Measurements from ENCODE around the gene RNF224.

DNA sequence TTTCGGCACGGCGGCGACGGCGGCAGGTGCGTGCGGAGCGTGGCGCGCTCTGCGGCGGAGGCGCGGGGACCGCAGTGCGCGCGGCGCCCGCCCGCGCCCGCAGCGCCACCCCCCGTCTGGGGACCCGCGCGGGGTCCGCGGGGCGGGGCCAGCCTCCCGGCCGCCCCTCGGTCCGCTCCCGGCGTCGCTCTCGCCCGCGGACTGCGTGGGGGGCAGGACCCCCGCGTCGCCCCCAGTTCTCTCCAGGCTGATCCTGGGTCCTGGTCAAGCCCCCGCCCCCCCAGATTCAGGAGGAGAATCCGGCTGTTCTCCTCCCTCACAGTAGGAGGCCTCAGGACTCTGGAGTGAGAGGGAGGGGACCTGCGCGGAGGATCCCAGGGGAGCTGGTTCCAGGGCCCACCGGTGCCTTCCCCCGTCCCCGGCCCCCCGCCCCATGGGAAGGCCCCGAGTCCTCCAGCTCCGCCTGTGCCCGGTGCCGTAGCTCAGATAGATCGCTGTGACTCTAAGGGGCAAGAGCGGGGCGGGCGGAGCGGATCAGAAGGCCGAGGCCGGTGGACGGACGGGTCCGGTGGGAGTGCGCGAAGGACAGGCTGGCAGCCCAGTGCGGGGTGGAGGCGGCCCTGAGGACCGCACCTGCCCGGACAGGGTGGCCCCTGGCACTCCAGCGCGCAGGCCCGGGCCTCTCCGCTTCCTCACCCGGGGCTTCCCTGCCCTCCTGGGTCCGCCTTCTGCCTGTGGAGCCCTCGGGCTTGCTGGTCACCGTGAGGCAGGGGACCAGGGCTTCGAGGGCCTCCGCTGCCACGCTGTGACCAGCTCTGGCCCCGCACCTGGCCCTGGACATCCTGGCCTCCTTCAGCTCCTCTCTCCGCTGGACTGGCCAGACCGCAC is 4.9 kb upstream of the RNF224 start, which contains the start of gene RNF208:
- TF ChIP-seq, protein P1, sequence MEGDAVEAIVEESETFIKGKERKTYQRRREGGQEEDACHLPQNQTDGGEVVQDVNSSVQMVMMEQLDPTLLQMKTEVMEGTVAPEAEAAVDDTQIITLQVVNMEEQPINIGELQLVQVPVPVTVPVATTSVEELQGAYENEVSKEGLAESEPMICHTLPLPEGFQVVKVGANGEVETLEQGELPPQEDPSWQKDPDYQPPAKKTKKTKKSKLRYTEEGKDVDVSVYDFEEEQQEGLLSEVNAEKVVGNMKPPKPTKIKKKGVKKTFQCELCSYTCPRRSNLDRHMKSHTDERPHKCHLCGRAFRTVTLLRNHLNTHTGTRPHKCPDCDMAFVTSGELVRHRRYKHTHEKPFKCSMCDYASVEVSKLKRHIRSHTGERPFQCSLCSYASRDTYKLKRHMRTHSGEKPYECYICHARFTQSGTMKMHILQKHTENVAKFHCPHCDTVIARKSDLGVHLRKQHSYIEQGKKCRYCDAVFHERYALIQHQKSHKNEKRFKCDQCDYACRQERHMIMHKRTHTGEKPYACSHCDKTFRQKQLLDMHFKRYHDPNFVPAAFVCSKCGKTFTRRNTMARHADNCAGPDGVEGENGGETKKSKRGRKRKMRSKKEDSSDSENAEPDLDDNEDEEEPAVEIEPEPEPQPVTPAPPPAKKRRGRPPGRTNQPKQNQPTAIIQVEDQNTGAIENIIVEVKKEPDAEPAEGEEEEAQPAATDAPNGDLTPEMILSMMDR (IDR thresholded peaks at IDR 0.05) = no peak
- TF ChIP-seq POLR2A (IDR thresholded peaks at IDR 0.05) = no peak
